CD14-positive monocyte (primary cell): Measurements from ENCODE around the gene PTTG1IP. TPM values are rescaled to one million over a fixed set of nuclear protein-coding genes. Genes with fewer than 3 reads are reported as not detected.

Experiments used
- DNase-seq, 3 donors: peaks; one replicate each; pipeline ENCODE4 v3.0.0-alpha.2; 2011 to 2022
- H2AFZ ChIP-seq: 2 replicates; pipeline ENCODE4 v1.6.0; 2012; ENCODE audit warnings: mild to moderate bottlenecking, low read depth, low read length, inconsistent platforms; ENCODE audit not compliant: insufficient read depth, poor library complexity, severe bottlenecking
- H3K27ac ChIP-seq, 2 donors: 1 replicate in 1 of 2; 2 replicates in 1 of 2; pipeline ENCODE4 v1.5.1; 2012 to 2013; ENCODE audit warnings: low read length in 2 of 2, control low read depth in 1 of 2, inconsistent platforms in 1 of 2, low read depth in 1 of 2, mild to moderate bottlenecking in 1 of 2
- H3K27me3 ChIP-seq, 2 donors: one replicate each; pipeline versions ENCODE4 v1.6.0 to v1.6.1; 2011 to 2013; ENCODE audit warnings: low read length in 2 of 2; ENCODE audit not compliant: control insufficient read depth in 2 of 2, insufficient read depth in 2 of 2
- H3K36me3 ChIP-seq, 2 donors: replicated peaks in 1 of 2; 1 replicate in 1 of 2; 2 replicates in 1 of 2; pipeline versions ENCODE4 v1.5.1 to v1.6.1; 2012 to 2013; ENCODE audit warnings: low read length in 2 of 2, control low read depth in 1 of 2, inconsistent platforms in 1 of 2, mild to moderate bottlenecking in 1 of 2; ENCODE audit not compliant: insufficient read depth in 2 of 2, control insufficient read depth in 1 of 2
- H3K4me1 ChIP-seq, 2 donors: 1 replicate in 1 of 2; 2 replicates in 1 of 2; pipeline versions ENCODE4 v1.5.1 to v1.6.1; 2012 to 2013; ENCODE audit warnings: low read length in 2 of 2, control low read depth in 1 of 2, inconsistent platforms in 1 of 2, mild to moderate bottlenecking in 1 of 2, moderate library complexity in 1 of 2; ENCODE audit not compliant: insufficient read depth in 2 of 2, control insufficient read depth in 1 of 2
- H3K4me2 ChIP-seq: replicated peaks from 2 replicates; pipeline ENCODE3; 2012; ENCODE audit warnings: low read length, moderate library complexity, mild to moderate bottlenecking; ENCODE audit not compliant: poor library complexity, severe bottlenecking; ENCODE audit errors: extremely low read depth
- H3K4me3 ChIP-seq, 3 experiments: fragments of 200-600 bp in 1 of 3; sonication (generic) in 1 of 3; replicated peaks in 1 of 3; 1 replicate in 2 of 3; 2 replicates in 1 of 3; pipeline ENCODE4 v1.5.1; 2011 to 2013; ENCODE audit warnings: low read length in 3 of 3, mild to moderate bottlenecking in 3 of 3, control low read depth in 2 of 3, low read depth in 2 of 3, inconsistent platforms in 1 of 3, moderate library complexity in 1 of 3
- H3K79me2 ChIP-seq: 2 replicates; pipeline ENCODE4 v1.6.0; 2012; ENCODE audit warnings: mild to moderate bottlenecking, control low read depth, inconsistent platforms, low read length, moderate library complexity; ENCODE audit not compliant: insufficient read depth
- H3K9ac ChIP-seq: 2 replicates; pipeline ENCODE4 v1.6.0; 2017; ENCODE audit warnings: low read length, mild to moderate bottlenecking; ENCODE audit not compliant: insufficient read depth, poor library complexity, severe bottlenecking
- H3K9me3 ChIP-seq, 2 donors: replicated peaks in 1 of 2; 1 replicate in 1 of 2; 2 replicates in 1 of 2; pipeline versions ENCODE4 v1.5.1 to v1.6.1; 2012 to 2013; ENCODE audit warnings: low read length in 2 of 2, control low read depth in 1 of 2; ENCODE audit not compliant: control insufficient read depth in 1 of 2, insufficient read depth in 1 of 2
- H4K20me1 ChIP-seq: 2 replicates; pipeline ENCODE4 v1.6.0; 2012; ENCODE audit warnings: mild to moderate bottlenecking, low read length, control low read depth, moderate library complexity; ENCODE audit not compliant: insufficient read depth
- H3K27ac Mint-ChIP-seq, 7 donors: one replicate each; pipeline ENCODE4 v1.8.0; 2020; ENCODE audit warnings: mild to moderate bottlenecking in 7 of 7, mixed read lengths in 7 of 7, moderate library complexity in 6 of 7, inconsistent platforms in 2 of 7
- H3K27me3 Mint-ChIP-seq, 3 donors: one replicate each; pipeline ENCODE4 v1.8.0; 2021 to 2022; ENCODE audit warnings: low read depth in 3 of 3, mild to moderate bottlenecking in 3 of 3, mixed read lengths in 3 of 3, moderate library complexity in 3 of 3, inconsistent platforms in 1 of 3
- H3K36me3 Mint-ChIP-seq, 2 donors: one replicate each; pipeline ENCODE4 v1.8.0; 2020; ENCODE audit warnings: mixed read lengths in 2 of 2, inconsistent platforms in 1 of 2, mild to moderate bottlenecking in 1 of 2
- H3K4me1 Mint-ChIP-seq: one replicate; pipeline ENCODE4 v1.8.0; 2020; ENCODE audit warnings: mild to moderate bottlenecking, mixed read lengths
- H3K4me3 Mint-ChIP-seq, 2 donors: one replicate each; pipeline ENCODE4 v1.8.0; 2020; ENCODE audit warnings: mild to moderate bottlenecking in 2 of 2, mixed read lengths in 2 of 2, moderate library complexity in 1 of 2
- H3K9me3 Mint-ChIP-seq, 7 donors: one replicate each; pipeline ENCODE4 v1.8.0; 2020 to 2022; ENCODE audit warnings: mixed read lengths in 7 of 7, mild to moderate bottlenecking in 6 of 7, moderate library complexity in 6 of 7, inconsistent platforms in 2 of 7
- WGBS: methylation state at CpG from one replicate; pipeline ENCODE4 v1.1.5; 2013; ENCODE audit warnings: missing lambda C conversion rate; ENCODE audit not compliant: insufficient coverage; 5-methylcytosine and 5-hydroxymethylcytosine counted together
- intact Hi-C, 2 donors: fragments of 100-400 bp; cut with micrococcal nuclease; formaldehyde crosslinking; loops; one replicate each; pipeline versions ENCODE4 v1.15.0 to v1.15.1; 2023
- polyA plus RNA-seq, 3 donors: library from polyadenylated mRNA; depleted of rRNA in 1 of 3; unstranded in 2 of 3; stranded (reverse) in 1 of 3; fragments of 300-500 nt in 2 of 3; fragments of >200 nt in 1 of 3; fragmentation: Illumina TruSeq in 2 of 3; gene quantifications; 1 replicate in 2 of 3; 2 replicates in 1 of 3; pipeline ENCODE4 v1.2.3, GENCODE V29; 2012 to 2021
- TF ChIP-seq, protein P1 (sequence below): fragments of 200-600 bp; IDR thresholded peaks from one replicate; pipeline ENCODE4 v1.8.0; 2022; ENCODE audit warnings: antibody characterized with exemption, mild to moderate bottlenecking

PTTG1IP gene
- polyA plus RNA-seq, 3 donors, result 118 to 238 (median 206) TPM

DNA sequence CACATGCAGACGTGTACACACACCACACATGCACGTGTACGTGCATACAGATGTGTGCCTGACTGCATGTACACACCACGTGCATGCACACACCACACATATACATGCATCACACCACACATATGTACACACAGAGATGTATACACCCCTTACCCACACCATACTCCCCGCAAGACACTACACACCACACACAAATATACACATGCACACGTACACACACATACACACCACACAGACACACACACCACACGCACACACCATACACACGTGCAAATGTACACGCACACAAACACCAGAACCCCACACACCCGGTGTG lies 37.5 kb upstream of the PTTG1IP start:
- TF ChIP-seq, protein P1, sequence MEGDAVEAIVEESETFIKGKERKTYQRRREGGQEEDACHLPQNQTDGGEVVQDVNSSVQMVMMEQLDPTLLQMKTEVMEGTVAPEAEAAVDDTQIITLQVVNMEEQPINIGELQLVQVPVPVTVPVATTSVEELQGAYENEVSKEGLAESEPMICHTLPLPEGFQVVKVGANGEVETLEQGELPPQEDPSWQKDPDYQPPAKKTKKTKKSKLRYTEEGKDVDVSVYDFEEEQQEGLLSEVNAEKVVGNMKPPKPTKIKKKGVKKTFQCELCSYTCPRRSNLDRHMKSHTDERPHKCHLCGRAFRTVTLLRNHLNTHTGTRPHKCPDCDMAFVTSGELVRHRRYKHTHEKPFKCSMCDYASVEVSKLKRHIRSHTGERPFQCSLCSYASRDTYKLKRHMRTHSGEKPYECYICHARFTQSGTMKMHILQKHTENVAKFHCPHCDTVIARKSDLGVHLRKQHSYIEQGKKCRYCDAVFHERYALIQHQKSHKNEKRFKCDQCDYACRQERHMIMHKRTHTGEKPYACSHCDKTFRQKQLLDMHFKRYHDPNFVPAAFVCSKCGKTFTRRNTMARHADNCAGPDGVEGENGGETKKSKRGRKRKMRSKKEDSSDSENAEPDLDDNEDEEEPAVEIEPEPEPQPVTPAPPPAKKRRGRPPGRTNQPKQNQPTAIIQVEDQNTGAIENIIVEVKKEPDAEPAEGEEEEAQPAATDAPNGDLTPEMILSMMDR, result no peak
- Histone ChIP-seq H3K4me1 (peaks cover 99 to 100% of the 10 kb centered on the region in 2 donors), H3K79me2 (peaks cover 98% of the 10 kb centered on the region), H4K20me1 (peaks cover 99% of the 10 kb centered on the region), H3K27ac (peak overlapping the region; percentile 69 to 81), H3K27me3 (no peaks in the 10 kb centered on the region), H3K4me3 (peak overlapping the region in 1 of 3 experiments; percentile 98), H2AFZ (no peak overlapping the region), H3K9ac (peak overlapping the region; percentile 54), H3K9me3 (no peaks in the 10 kb centered on the region), H3K4me2 (peak overlapping the region; percentile 82), H3K36me3 (peaks cover 45 to 49% of the 10 kb centered on the region in 2 donors)
- H3K27ac Mint-ChIP-seq, result peak overlapping the region; percentile 74 to 92 (median 87)
- WGBS, result 43% methylated on average over 10 of the region's 10 CpGs
- peaks cover 89% of the 10 kb centered on the region for H3K4me1 Mint-ChIP-seq
- H3K9me3 Mint-ChIP-seq, result peaks cover 0 to 2% (median 0%) of the 10 kb centered on the region in 7 donors
- peaks cover 0 to 3% (median 2%) of the 10 kb centered on the region in 3 donors for H3K27me3 Mint-ChIP-seq
- H3K4me3 Mint-ChIP-seq, result peak overlapping the region; percentile 70 to 88
- intact Hi-C loops, result loop anchor here in 1 of 2 donors (5.0 kb wide), 1 partner anchor 94 kb away; the partner anchor contains the start of gene SUMO3
- peaks cover 36 to 58% of the 10 kb centered on the region in 2 donors for H3K36me3 Mint-ChIP-seq
- no peak for DNase-seq

DNA sequence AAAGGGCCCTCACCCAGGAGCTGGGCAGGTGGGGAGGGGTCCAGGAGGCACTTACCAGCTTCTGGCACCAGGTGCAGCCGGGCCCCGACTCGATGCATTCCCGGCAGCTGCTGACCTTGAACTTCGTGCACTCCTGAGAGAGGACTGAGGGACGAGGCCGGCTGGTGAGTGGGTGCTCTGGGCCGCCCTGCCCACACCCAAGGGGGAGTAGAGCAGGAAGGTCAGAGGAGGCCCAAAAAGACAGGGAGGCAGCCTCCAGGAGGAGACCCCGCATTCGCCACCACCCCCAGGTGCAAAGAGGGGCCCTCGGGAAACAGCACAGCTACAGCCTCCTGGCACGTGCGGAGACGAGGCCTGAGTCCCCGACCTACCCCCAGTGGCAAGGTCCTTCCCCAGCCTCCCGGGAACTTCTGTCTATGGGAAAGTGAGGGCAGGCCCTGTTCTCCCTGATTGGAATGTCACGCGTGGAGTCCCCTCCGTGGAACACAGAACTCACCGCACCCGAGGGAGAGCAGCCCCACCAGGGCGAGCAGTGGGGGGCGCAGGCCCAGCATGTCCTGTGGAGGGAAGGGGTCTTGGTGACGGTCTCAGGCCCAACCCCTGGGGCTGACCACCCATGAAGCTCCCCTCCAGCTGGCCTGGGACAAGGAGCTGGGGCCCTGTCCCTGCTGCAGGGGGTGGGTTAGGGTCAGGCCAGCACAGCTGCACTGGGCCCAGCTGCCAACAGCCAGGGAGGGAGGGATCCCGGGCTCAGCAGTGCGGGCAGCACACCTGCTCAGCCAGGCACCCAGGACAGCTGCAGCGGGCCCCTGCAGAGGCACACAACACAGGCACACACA lies 37.0 kb upstream of the PTTG1IP start:
- DNase-seq, result no peak
- TF ChIP-seq, protein P1, result no peak
- Histone ChIP-seq H3K9me3 (no peaks in the 10 kb centered on the region), H3K4me1 (peaks cover 98 to 100% of the 10 kb centered on the region in 2 donors), H3K27me3 (no peaks in the 10 kb centered on the region), H3K27ac (peak overlapping the region; percentile 69 to 81), H4K20me1 (peaks cover 99% of the 10 kb centered on the region), H3K4me2 (peak overlapping the region; percentile 82), H2AFZ (no peak overlapping the region), H3K9ac (no peak overlapping the region), H3K36me3 (peaks cover 47 to 50% of the 10 kb centered on the region in 2 donors), H3K79me2 (peaks cover 98% of the 10 kb centered on the region), H3K4me3 (peak overlapping the region in 1 of 3 experiments; percentile 98)
- H3K9me3 Mint-ChIP-seq, result peaks cover 0 to 2% (median 0%) of the 10 kb centered on the region in 7 donors
- H3K36me3 Mint-ChIP-seq, result peaks cover 34 to 59% of the 10 kb centered on the region in 2 donors
- intact Hi-C loops, result loop anchor here in 1 of 2 donors (5.0 kb wide), 1 partner anchor 93 kb away; the partner anchor contains the start of gene SUMO3
- peaks cover 0 to 3% (median 2%) of the 10 kb centered on the region in 3 donors for H3K27me3 Mint-ChIP-seq
- WGBS, result 91% methylated on average over 22 of the region's 27 CpGs
- H3K4me3 Mint-ChIP-seq, result no peak overlapping the region
- H3K4me1 Mint-ChIP-seq, result peaks cover 88% of the 10 kb centered on the region
- H3K27ac Mint-ChIP-seq, result peak overlapping the region; percentile 80 to 93 (median 87)
